Adrenal gland (tissue), 5 donors: Measurements from ENCODE around the gene CYP2C9.

Experiments
- POLR2A ChIP-seq, 2 donors: fragments of 450-650 bp; IDR thresholded peaks; one replicate each; pipeline ENCODE4 v1.6.1; 2017; ENCODE audit warnings: antibody characterized with exemption in 2 of 2, mild to moderate bottlenecking in 2 of 2, moderate library complexity in 1 of 2
- TF ChIP-seq, protein P1 (sequence below), 6 experiments: fragments of 450-650 bp in 4 of 6; fragments of 200-600 bp in 2 of 6; sonication (generic) in 1 of 6; IDR thresholded peaks; 1 replicate in 5 of 6; 2 replicates in 1 of 6; pipeline versions ENCODE4 v1.5.1 to v1.8.0; 2016 to 2021; ENCODE audit warnings: antibody characterized with exemption in 6 of 6, mild to moderate bottlenecking in 2 of 6, moderate library complexity in 1 of 6
- donor health status: DM: no; HTN: no; CAD: no.

DNA sequence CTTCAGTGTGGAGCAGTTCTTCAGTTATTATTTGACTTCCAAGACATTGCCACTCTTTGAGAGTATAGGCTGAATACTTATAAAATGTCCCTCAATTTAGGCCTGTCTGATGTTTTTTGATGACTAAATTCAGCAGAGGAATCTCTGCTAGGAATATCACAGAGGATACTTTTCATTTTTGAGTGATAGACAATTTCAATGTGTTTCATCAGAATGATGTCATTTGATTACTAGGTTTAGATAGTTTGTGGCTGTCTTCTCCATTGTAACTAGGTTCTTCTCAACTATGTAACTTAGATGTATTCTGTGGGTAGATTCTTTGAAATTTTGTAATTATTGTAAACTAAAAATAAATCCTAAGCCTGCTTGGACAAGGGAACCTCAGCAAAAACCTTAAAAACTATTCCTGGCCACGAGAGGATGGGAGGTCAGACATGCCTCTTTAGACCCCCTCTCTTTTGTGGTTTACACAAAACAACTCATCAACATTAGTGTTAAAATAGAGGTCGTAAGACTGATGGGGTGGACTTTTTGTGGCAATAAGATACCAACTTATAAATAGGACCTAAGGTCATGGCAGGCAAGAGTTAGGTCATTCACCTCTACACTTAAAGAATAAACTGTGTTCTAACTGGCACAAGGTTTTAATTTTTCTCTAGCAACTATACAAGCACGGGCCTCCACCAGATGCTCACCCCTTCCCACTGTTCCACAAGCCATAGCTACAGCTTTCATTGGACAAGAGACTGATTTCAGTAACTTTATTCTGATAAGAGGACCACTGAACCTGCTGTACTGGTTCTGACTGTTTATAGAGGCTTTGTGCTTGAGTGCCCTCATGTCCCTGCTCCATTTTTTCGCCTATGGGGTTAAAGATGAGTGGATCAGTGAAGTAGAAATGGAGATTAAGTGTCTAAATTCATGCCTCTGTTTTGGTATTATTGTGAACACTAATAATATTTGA is 97.2 kb downstream of the CYP2C9 start:
- TF ChIP-seq, protein P1, sequence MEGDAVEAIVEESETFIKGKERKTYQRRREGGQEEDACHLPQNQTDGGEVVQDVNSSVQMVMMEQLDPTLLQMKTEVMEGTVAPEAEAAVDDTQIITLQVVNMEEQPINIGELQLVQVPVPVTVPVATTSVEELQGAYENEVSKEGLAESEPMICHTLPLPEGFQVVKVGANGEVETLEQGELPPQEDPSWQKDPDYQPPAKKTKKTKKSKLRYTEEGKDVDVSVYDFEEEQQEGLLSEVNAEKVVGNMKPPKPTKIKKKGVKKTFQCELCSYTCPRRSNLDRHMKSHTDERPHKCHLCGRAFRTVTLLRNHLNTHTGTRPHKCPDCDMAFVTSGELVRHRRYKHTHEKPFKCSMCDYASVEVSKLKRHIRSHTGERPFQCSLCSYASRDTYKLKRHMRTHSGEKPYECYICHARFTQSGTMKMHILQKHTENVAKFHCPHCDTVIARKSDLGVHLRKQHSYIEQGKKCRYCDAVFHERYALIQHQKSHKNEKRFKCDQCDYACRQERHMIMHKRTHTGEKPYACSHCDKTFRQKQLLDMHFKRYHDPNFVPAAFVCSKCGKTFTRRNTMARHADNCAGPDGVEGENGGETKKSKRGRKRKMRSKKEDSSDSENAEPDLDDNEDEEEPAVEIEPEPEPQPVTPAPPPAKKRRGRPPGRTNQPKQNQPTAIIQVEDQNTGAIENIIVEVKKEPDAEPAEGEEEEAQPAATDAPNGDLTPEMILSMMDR (IDR thresholded peaks at IDR 0.05), result no peak
- TF ChIP-seq POLR2A (IDR thresholded peaks at IDR 0.05), result no peak
